ENCODE results near the gene HRCT1.
A peak's percentile ranks its signal among the peaks of the same experiment; 100 is the strongest.
"Not testable (repeated sequence)": the region's sequence is repeated elsewhere in the genome, so short reads cannot be mapped to it uniquely, and the experiment has no call there.

Gene HRCT1

GRCh38 chr9:35897376-35898099, 8.5 kb upstream of the HRCT1 start:
- not testable (repeated sequence) for DNase-seq

- no peak for DNase-seq
Observed at GRCh38 chr9:35898337-35898736, 7.7 kb upstream of the HRCT1 start.

DNA sequence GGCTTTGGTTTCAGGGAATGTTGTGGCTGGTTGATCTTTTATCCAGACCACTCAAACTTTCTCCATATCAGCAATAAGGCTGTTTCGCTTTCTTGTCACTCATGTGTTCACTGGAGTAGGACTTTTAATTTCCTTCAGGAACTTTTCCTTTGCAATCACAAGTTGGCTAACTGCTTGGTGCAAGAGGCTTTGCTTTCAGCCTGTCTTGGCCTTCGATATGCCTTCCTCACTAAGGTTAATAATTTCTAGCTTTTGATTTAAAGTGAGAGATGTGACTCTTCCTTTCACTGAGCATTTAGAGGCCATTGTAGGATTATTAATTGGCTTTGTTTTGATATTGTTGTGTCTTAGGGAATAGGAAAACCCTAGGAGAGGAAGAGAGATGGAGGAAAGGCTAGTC, 7.0 kb upstream of the HRCT1 start:
- no peak for DNase-seq

DNA sequence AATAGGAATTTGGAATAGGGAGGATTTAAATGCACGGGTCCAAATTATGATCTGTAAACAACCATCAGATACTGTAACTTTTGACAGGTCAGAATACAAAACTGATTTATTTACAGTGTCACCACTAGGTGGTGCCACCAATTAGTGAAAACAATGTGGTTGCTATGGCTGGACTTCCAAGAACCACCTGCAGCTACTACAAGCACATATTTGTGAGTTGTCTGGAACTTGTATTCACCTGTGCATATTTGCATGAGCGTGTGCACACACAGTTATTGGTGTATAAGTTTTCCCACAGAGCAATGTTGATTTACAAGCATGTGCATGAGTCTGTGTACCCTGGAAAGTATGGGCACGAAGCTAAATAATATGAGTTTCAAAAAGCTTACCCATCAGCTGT, 3.0 kb upstream of the HRCT1 start:
- DNase-seq: no peak

DNA sequence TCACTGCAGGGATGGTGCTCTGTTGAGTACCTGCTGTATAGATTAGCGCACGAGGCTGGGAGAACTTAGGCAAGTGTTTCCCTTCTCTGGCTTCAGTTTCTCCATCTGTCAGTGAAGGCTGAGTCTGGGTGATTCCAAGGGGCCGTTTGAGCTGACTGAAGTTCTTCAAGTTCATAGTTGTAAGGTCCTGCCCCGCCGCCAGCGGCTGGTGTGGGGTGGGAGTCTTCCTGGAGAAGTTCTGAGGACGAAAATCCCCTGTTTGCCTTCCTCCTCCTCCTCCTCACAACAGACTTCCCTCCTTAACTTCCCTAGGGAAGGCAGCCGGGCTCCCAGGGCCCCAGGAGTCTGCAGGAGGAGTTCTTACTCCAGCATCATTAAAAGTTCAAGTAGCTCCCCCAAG, 1.7 kb upstream of the HRCT1 start:
- DNase-seq: no peak

- DNase-seq: no peak
Observed at GRCh38 chr9:35905051-35905781, 786 bp upstream of the HRCT1 start.

- DNase-seq: no peak
Observed at GRCh38 chr9:35906923-35907699, 1.1 kb downstream of the HRCT1 start.

GRCh38 chr9:35907711-35908503, 1.9 kb downstream of the HRCT1 start:
- no peak for DNase-seq

GRCh38 chr9:35908504-35909125, 2.6 kb downstream of the HRCT1 start:
- no peak for DNase-seq

- DNase-seq: no peak
Observed at GRCh38 chr9:35909274-35909673, 3.3 kb downstream of the HRCT1 start, which contains the start of gene SPAAR. Gene SPAAR, plus strand, starts transcription at chr9:35909490. Its CDS starts 974 bp downstream, at chr9:35910464.

GRCh38 chr9:35909687-35910612, 3.9 kb downstream of the HRCT1 start:
- no peak for DNase-seq

DNA sequence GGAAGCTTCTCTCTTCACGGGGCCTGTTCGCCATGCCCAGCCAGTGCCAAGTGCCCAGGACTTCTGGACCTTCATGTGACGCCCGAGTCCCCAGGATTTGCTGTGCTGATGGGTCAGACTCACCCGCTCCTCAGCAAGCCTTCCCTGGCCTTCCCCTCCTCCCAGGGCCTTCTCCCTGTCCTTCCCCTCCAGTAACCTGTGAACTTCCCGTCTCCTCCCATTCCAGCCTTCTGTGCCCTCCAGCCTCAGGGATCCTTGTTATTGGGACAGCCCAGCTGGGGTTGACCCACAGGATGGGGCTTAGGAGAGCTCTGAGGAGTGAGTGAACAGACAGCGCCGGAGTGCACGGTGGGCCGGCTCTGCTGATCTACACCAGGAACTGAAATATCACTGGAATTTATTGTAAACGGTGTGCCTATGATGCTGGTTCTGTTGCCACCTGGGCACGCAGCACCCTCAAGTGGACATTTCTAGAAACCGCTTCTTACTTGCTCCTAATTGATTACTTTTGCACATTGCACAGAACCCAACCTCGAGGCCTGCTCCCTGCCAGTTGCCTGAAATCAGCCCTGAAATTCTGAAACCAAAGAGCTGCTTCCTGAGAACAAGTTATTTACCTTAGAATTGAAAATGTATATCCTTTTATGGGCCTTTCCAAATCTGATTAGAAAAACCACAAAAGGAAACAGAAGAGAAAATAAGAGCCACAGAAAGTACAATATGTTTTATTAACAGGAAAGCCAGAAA, 4.8 kb downstream of the HRCT1 start:
- DNase-seq: peak; percentile 78

- DNase-seq: no peak
Observed at GRCh38 chr9:35911690-35912089, 5.7 kb downstream of the HRCT1 start.

DNA sequence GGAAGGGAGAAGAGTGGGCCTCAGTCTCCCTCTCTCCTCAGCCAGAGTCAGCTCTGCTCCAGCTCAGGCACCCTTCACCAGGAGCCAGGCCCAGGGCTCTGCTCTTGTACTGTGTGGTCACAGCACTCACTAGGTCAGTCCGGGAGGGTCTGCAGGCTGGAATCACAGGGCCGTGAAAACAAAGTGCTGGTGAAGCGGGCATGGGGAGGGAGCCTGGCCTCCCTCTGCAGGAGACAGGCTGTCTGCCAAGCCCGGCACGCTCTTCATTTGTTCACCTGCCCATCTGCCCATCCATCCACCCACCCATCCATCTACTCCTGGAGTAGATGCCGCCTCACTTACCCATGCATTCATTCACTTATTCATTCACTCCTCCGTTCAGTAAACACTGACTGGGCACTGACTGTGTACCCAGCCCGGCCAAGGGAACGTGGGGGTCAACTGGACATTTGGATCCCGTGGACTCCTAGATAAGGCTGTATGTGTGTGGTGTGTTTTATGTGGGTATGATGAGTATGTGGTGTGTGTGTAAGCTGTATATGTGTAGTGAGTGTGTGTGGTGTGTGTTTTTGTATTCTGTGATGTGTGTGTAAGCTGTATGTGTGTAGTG, 6.9 kb downstream of the HRCT1 start:
- DNase-seq: no peak

DNA sequence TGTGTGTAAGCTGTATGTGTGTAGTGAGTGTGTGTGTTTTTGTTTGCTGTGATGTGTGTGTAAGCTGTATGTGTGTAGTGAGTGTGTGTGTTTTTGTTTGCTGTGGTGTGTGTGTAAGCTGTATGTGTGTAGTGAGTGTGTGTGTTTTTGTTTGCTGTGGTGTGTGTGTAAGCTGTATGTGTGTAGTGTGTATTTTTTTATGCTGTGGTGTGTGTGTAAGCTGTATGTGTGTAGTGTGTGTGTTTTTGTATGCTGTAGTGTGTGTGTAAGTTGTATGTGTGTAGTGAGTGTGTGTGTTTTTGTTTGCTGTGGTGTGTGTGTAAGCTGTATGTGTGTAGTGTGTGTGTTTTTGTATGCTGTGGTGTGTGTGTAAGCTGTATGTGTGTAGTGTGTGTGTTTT, 7.4 kb downstream of the HRCT1 start:
- DNase-seq: not testable (repeated sequence)

GRCh38 chr9:35914301-35914807, 8.4 kb downstream of the HRCT1 start:
- no peak for DNase-seq

DNA sequence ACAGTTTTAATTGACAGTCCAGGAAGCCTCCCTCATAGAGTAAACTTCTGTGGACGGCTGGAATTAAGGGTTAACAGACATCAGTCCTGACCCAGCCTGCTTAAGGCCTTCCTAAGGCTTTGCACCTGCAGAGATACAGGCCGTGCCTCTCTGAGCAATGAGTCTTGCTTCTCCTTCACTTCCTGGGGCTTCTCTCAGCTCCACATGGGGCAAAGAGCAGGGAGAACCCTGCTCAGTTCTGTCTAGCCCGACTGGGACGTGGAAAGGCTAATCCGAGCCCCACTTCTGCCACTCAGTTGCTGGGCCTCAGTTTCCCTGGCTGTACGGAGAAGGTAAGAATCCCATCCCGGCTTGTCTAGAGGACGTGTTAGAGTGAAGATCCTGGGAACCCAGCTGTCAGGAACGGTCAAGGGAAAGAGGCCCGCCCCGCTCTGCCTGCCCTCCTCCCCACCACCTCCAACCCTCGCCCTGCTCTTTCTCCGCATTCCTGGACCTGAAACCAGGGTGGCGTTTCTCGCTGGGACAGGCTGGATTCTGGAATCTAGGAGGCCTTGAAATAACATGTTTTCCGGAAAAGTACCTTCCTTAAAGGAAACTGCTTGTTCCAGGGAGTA, 9.8 kb downstream of the HRCT1 start:
- DNase-seq: no peak

DNA sequence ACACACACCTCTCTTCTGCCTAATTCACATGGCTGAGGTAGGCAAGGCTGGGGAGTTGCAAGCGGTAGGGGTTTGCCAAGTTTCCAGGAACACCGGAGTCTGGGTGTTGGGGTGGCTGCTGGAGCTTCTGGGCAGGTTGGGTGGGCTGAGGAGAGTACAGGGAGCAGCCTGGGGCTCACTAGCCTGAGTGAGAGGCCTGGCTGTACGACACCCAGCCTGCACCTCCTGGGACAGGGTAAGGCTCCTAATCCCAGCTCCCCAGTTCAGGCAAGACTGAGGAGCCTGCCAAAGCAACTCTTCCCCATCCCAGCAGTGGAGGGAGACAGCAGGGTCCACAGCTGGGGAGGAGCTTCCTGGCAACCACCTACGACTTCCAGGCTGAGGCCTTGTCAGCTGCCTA, 11.3 kb downstream of the HRCT1 start:
- DNase-seq: no peak

DNA sequence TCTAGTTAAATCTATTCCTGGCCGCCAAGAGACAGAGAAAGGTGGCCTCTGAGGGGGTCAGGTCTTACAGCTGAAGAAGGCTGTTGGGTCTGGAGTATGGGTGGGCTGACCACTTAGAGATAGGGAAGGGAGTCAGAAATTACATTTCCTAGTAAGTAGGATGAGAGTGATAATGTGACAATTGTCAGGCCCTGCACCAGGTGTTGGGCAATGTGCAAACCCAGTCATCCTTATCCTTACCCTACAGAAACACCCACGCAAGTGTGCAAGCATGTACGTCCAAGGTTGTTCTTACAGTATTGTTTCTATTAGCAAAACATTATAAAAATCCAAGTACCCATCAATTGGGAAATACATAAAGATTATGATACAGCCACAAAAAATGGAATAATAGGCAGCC, 12.8 kb downstream of the HRCT1 start:
- DNase-seq: no peak

Data from activated effector memory CD4-positive, alpha-beta T cell treated with anti-CD3 and anti-CD28 coated beads, Interleukin-2, amount 50 U/mL, for 16 hours (primary cell).